Measurements from ENCODE around the gene KIF3A. TPM values are rescaled to one million over a fixed set of nuclear protein-coding genes. Genes with fewer than 3 reads are reported as not detected.

The KIF3A gene
- polyA plus RNA-seq, 1 donor from 2014 or later, result 94.4 TPM

DNA sequence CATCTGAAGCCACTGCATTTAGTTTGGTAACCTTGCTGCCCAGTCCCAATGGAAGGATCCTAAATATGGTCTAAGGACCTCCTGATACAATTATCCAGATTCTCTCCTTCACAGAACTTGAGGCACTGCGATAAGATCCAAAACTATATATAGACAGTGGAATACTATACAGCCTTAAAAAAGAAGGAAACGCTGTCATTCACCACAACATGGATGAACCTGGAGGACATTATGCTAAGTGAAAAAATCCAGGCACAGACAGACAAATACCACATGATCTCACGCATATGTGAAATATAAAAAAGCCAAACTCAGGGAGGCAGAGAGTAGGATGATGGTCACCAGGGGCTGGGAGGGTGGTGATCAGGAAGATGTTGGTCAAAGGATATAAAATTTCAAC, 66.3 kb downstream of the KIF3A start:
- no peaks in the 10 kb centered on the region for H4K20me1 ChIP-seq (ENCODE audit: insufficient read depth)
- H3K4me3 ChIP-seq (ENCODE audit: low read length), result no peak overlapping the region
- H3K79me2 ChIP-seq (replicated peaks; ENCODE audit: insufficient read depth, low read length), result no peaks in the 10 kb centered on the region
- H3K9me3 ChIP-seq (ENCODE audit: low read length), result no peaks in the 10 kb centered on the region
- H3K36me3 ChIP-seq (ENCODE audit: insufficient read depth, low read length), result no peaks in the 10 kb centered on the region
- no peak overlapping the region for H3K9ac ChIP-seq (ENCODE audit: low read length)
- no peak overlapping the region for H2AFZ ChIP-seq (ENCODE audit: low read depth, low read length)
- H3K27ac ChIP-seq (ENCODE audit: low read length), result no peak overlapping the region
- no peak overlapping the region for H3K4me2 ChIP-seq (ENCODE audit: low read length)
- TF ChIP-seq TAF1 (IDR thresholded peaks at IDR 0.05; ENCODE audit: low read depth) (no peak), POLR2AphosphoS5 (IDR thresholded peaks at IDR 0.05) (no peak), EP300 (conservative IDR thresholded peaks at IDR 0.05; ENCODE audit: poor library complexity, severe bottlenecking) (no peak), SMC3 (conservative IDR thresholded peaks at IDR 0.05; ENCODE audit: poor library complexity) (no peak), RAD21 (conservative IDR thresholded peaks at IDR 0.05) (no peak)
- TF ChIP-seq, protein P1, sequence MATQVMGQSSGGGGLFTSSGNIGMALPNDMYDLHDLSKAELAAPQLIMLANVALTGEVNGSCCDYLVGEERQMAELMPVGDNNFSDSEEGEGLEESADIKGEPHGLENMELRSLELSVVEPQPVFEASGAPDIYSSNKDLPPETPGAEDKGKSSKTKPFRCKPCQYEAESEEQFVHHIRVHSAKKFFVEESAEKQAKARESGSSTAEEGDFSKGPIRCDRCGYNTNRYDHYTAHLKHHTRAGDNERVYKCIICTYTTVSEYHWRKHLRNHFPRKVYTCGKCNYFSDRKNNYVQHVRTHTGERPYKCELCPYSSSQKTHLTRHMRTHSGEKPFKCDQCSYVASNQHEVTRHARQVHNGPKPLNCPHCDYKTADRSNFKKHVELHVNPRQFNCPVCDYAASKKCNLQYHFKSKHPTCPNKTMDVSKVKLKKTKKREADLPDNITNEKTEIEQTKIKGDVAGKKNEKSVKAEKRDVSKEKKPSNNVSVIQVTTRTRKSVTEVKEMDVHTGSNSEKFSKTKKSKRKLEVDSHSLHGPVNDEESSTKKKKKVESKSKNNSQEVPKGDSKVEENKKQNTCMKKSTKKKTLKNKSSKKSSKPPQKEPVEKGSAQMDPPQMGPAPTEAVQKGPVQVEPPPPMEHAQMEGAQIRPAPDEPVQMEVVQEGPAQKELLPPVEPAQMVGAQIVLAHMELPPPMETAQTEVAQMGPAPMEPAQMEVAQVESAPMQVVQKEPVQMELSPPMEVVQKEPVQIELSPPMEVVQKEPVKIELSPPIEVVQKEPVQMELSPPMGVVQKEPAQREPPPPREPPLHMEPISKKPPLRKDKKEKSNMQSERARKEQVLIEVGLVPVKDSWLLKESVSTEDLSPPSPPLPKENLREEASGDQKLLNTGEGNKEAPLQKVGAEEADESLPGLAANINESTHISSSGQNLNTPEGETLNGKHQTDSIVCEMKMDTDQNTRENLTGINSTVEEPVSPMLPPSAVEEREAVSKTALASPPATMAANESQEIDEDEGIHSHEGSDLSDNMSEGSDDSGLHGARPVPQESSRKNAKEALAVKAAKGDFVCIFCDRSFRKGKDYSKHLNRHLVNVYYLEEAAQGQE (IDR thresholded peaks at IDR 0.05; ENCODE audit: borderline replicate concordance), result no peak
- no peaks in the 10 kb centered on the region for H3K27me3 ChIP-seq (ENCODE audit: insufficient read depth, low read depth, low read length)
- no peaks in the 10 kb centered on the region for H3K9me2 ChIP-seq (ENCODE audit: insufficient read depth, low read length)
- no peaks in the 10 kb centered on the region for H3F3A ChIP-seq (ENCODE audit: insufficient read depth, low read length, poor library complexity, severe bottlenecking)

DNA sequence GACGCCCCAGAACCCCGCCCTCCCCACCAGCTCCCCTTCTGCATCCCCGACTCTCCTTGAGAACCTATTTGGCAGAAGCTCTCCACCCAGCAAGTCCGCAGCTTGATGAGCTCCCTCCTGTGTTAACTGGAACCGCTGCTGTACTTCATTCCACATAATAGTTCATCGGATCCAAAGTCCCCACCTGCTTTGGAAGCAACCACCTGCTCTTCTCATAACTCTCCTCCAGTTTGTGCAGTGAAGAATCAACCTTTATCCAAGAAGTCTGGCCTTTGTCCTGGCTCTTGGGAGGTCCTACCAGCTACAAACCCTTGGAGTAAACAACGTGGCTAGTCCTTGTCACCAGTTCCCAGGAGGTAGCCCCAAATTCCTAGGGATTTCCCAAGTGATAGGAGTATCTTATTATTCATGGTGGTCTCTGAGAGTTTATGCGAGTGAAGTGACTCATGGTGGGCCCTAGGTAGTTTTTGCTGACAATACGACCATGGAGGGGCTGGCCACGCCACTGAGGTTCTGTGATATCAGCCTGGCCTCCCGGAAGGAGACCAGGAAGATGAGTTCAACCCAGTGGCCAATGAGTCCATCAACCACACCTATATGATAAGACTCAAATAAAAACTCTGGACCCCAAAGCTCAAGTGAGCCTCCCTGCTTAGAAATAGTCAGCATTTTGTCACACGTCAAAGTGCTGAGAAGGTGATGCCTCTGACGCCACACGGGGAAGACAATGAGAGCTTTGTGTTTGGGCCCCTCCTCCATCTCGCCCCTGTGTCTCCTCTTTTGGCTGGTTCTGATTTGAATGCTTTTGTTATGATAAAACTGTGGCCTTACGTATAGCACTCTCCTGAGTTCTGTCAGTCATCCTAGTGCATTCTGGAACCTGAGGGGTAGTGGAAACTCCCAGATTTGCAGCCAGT, 67.1 kb downstream of the KIF3A start:
- H3K36me3 ChIP-seq (ENCODE audit: insufficient read depth, low read length), result no peaks in the 10 kb centered on the region
- H3K27ac ChIP-seq (ENCODE audit: low read length), result no peak overlapping the region
- H3K9me2 ChIP-seq (ENCODE audit: insufficient read depth, low read length), result no peaks in the 10 kb centered on the region
- H3K4me3 ChIP-seq (ENCODE audit: low read length), result no peak overlapping the region
- H3F3A ChIP-seq (ENCODE audit: insufficient read depth, low read length, poor library complexity, severe bottlenecking), result no peaks in the 10 kb centered on the region
- no peaks in the 10 kb centered on the region for H4K20me1 ChIP-seq (ENCODE audit: insufficient read depth)
- H3K9ac ChIP-seq (ENCODE audit: low read length), result no peak overlapping the region
- no peaks in the 10 kb centered on the region for H3K9me3 ChIP-seq (ENCODE audit: low read length)
- no peaks in the 10 kb centered on the region for H3K27me3 ChIP-seq (ENCODE audit: insufficient read depth, low read depth, low read length)
- H2AFZ ChIP-seq (ENCODE audit: low read depth, low read length), result no peak overlapping the region
- TF ChIP-seq EZH2 (IDR thresholded peaks at IDR 0.05; ENCODE audit: borderline replicate concordance, insufficient read depth, low read length, poor library complexity, severe bottlenecking) (no peak), POLR2AphosphoS5 (IDR thresholded peaks at IDR 0.05) (no peak), EP300 (conservative IDR thresholded peaks at IDR 0.05; ENCODE audit: poor library complexity, severe bottlenecking) (no peak), SMC3 (conservative IDR thresholded peaks at IDR 0.05; ENCODE audit: poor library complexity) (no peak), TAF1 (IDR thresholded peaks at IDR 0.05; ENCODE audit: low read depth) (no peak), RAD21 (conservative IDR thresholded peaks at IDR 0.05) (no peak), MXI1 (conservative IDR thresholded peaks at IDR 0.05; ENCODE audit: poor library complexity, severe bottlenecking) (no peak)
- TF ChIP-seq, protein P1 (IDR thresholded peaks at IDR 0.05; ENCODE audit: borderline replicate concordance), result no peak
- TF ChIP-seq, protein P2, sequence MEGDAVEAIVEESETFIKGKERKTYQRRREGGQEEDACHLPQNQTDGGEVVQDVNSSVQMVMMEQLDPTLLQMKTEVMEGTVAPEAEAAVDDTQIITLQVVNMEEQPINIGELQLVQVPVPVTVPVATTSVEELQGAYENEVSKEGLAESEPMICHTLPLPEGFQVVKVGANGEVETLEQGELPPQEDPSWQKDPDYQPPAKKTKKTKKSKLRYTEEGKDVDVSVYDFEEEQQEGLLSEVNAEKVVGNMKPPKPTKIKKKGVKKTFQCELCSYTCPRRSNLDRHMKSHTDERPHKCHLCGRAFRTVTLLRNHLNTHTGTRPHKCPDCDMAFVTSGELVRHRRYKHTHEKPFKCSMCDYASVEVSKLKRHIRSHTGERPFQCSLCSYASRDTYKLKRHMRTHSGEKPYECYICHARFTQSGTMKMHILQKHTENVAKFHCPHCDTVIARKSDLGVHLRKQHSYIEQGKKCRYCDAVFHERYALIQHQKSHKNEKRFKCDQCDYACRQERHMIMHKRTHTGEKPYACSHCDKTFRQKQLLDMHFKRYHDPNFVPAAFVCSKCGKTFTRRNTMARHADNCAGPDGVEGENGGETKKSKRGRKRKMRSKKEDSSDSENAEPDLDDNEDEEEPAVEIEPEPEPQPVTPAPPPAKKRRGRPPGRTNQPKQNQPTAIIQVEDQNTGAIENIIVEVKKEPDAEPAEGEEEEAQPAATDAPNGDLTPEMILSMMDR (IDR thresholded peaks at IDR 0.05; ENCODE audit: poor library complexity, severe bottlenecking), result no peak
- no peaks in the 10 kb centered on the region for H3K79me2 ChIP-seq (replicated peaks; ENCODE audit: insufficient read depth, low read length)
- H3K4me2 ChIP-seq (ENCODE audit: low read length), result no peak overlapping the region

Data from neural cell (in vitro differentiated cells).